SU-DHL-6 (cell line): ENCODE measurements around the gene PILRB.

Source experiments
- H2AFZ ChIP-seq: fragments of 200-600 bp; sonication (generic); 2 replicates; pipeline ENCODE4 v1.6.1; 2014; ENCODE audit warnings: low read depth, mild to moderate bottlenecking, moderate library complexity, mixed read lengths, antibody characterized with exemption, low read length; ENCODE audit not compliant: severe bottlenecking
- H3F3A ChIP-seq: fragments of 200-600 bp; shearing (Covaris generic); 2 replicates; pipeline ENCODE4 v1.6.0; 2016; ENCODE audit warnings: antibody characterized with exemption, mild to moderate bottlenecking; ENCODE audit not compliant: insufficient read depth
- H3K27ac ChIP-seq: fragments of 200-600 bp; sonication (generic); 2 replicates; pipeline ENCODE4 v1.5.1; 2016; ENCODE audit warnings: low read depth, mild to moderate bottlenecking, low read length, moderate library complexity, mixed read lengths
- H3K27me3 ChIP-seq: fragments of 200-600 bp; sonication (generic), shearing (Covaris generic); 2 replicates; pipeline ENCODE4 v1.6.0; 2014; ENCODE audit warnings: mild to moderate bottlenecking, low read length
- H3K36me3 ChIP-seq: fragments of 200-600 bp; sonication (generic); 2 replicates; pipeline ENCODE4 v1.6.1; 2014; ENCODE audit warnings: mild to moderate bottlenecking, low read length, mixed read lengths
- H3K4me2 ChIP-seq: fragments of 300-600, 200-600 bp; shearing (Covaris generic), sonication (generic); 2 replicates; pipeline ENCODE4 v1.6.0; 2014; ENCODE audit warnings: low read length, low read depth, mild to moderate bottlenecking; ENCODE audit not compliant: poor library complexity, severe bottlenecking
- H3K4me3 ChIP-seq: fragments of 200-600 bp; sonication (generic); 2 replicates; pipeline ENCODE4 v1.5.1; 2014; ENCODE audit warnings: antibody characterized with exemption, low read length, mild to moderate bottlenecking, mixed read lengths; ENCODE audit not compliant: insufficient read depth, poor library complexity, severe bottlenecking
- H3K79me2 ChIP-seq: fragments of 200-600 bp; sonication (generic); 2 replicates; pipeline ENCODE4 v1.6.1; 2014; ENCODE audit warnings: mild to moderate bottlenecking, low read length, moderate library complexity; ENCODE audit not compliant: insufficient read depth
- H3K9ac ChIP-seq: fragments of 200-600 bp; sonication (generic); 2 replicates; pipeline ENCODE4 v1.7.0; 2014; ENCODE audit warnings: mild to moderate bottlenecking, low read length
- H3K9me2 ChIP-seq: fragments of 200-600 bp; sonication (generic); replicated peaks from 2 replicates; pipeline ENCODE4 v1.6.1; 2014; ENCODE audit warnings: low read length; ENCODE audit not compliant: insufficient read depth
- H3K9me3 ChIP-seq: fragments of 200-600 bp; sonication (generic); 2 replicates; pipeline ENCODE4 v1.6.1; 2014; ENCODE audit warnings: low read length, mixed read lengths; ENCODE audit not compliant: insufficient read depth
- H4K20me1 ChIP-seq: fragments of 200-600 bp; sonication (generic); 2 replicates; pipeline ENCODE4 v1.6.1; 2014; ENCODE audit warnings: low read depth, mild to moderate bottlenecking, antibody characterized with exemption, low read length, moderate library complexity, mixed read lengths
- EZH2phosphoT487 ChIP-seq: fragments of 200-600 bp; sonication (generic), shearing (Covaris generic); conservative IDR thresholded peaks from 2 replicates; pipeline ENCODE4 v1.6.1; 2018; ENCODE audit warnings: mild to moderate bottlenecking, antibody characterized with exemption, low read length, moderate library complexity, mixed read lengths
- TF ChIP-seq, protein P1 (sequence below): fragments of 200-600 bp; sonication (generic); IDR thresholded peaks from one replicate; pipeline ENCODE4 v1.5.1; 2017; ENCODE audit warnings: antibody characterized with exemption, mild to moderate bottlenecking, low read length, moderate library complexity; ENCODE audit not compliant: insufficient read depth, poor library complexity, severe bottlenecking

PILRB gene

GRCh38 chr7:100394077-100394476 is 36.2 kb downstream of the PILRB start:
- no peak overlapping the region for H3K9ac ChIP-seq
- TF ChIP-seq, protein P1, sequence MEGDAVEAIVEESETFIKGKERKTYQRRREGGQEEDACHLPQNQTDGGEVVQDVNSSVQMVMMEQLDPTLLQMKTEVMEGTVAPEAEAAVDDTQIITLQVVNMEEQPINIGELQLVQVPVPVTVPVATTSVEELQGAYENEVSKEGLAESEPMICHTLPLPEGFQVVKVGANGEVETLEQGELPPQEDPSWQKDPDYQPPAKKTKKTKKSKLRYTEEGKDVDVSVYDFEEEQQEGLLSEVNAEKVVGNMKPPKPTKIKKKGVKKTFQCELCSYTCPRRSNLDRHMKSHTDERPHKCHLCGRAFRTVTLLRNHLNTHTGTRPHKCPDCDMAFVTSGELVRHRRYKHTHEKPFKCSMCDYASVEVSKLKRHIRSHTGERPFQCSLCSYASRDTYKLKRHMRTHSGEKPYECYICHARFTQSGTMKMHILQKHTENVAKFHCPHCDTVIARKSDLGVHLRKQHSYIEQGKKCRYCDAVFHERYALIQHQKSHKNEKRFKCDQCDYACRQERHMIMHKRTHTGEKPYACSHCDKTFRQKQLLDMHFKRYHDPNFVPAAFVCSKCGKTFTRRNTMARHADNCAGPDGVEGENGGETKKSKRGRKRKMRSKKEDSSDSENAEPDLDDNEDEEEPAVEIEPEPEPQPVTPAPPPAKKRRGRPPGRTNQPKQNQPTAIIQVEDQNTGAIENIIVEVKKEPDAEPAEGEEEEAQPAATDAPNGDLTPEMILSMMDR = no peak
- TF ChIP-seq EZH2phosphoT487 = no peak
- no peaks in the 10 kb centered on the region for H3K27me3 ChIP-seq

GRCh38 chr7:100396421-100396982 is 38.6 kb downstream of the PILRB start:
- Histone ChIP-seq H3K9me2 (no peaks in the 10 kb centered on the region), H3K27ac (no peak overlapping the region), H3K9me3 (no peaks in the 10 kb centered on the region), H4K20me1 (no peaks in the 10 kb centered on the region), H3K36me3 (no peaks in the 10 kb centered on the region), H2AFZ (no peak overlapping the region), H3K4me3 (no peak overlapping the region), H3K27me3 (no peaks in the 10 kb centered on the region), H3F3A (no peaks in the 10 kb centered on the region), H3K9ac (no peak overlapping the region; the same call in 1 of the 2 replicates), H3K79me2 (no peaks in the 10 kb centered on the region), H3K4me2 (peak overlapping the region; percentile 25)
- TF ChIP-seq, protein P1 = no peak
- no peak for TF ChIP-seq EZH2phosphoT487

More at GRCh38 chr7:100394077-100394476, 36.2 kb downstream of the PILRB start:
- Histone ChIP-seq H3K9me2 (no peaks in the 10 kb centered on the region), H2AFZ (no peak overlapping the region), H3F3A (no peaks in the 10 kb centered on the region), H3K4me2 (no peak overlapping the region), H3K36me3 (no peaks in the 10 kb centered on the region), H3K9me3 (no peaks in the 10 kb centered on the region), H3K79me2 (no peaks in the 10 kb centered on the region), H3K4me3 (no peak overlapping the region), H4K20me1 (no peaks in the 10 kb centered on the region), H3K27ac (no peak overlapping the region)

DNA sequence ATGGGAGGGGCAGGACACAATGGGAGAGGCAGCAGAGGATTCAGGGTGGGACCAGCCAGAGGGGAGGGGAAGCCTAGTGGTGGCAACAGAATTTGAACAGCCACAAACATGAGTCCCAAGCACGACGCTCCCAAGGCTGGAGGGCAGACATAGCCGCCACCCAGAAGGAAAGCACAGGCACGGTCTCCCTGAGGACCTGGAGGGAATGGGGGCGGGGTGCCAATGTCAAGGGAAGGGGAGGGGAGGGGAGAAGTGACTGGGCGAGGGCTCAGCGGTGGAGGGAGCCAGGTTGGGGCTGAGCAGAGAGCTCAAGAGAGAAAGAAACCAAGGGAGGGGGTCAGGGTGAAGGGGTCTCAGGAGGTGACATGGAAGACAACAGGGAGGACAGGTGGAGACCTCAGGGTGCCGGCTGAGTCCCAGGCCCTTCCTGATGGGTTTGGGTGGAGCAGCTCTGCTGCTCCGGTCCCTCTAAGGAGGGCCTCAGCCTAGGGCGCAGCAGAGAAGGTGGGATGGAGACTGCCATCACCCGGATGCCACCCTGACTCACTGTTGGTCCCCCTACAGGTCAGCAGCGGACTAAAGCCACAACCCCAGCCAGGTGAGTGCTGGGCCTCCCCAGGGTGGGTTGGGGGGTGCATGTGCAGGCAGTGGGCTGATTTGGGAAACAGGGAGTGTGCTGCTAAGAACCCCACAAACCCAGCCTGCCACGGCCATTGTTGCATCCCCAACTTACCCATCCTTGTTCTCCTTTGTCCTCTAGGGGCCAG is 39.6 kb downstream of the PILRB start:
- H3K9ac ChIP-seq = no peak overlapping the region
- no peaks in the 10 kb centered on the region for H3K36me3 ChIP-seq
- H3K9me2 ChIP-seq = no peaks in the 10 kb centered on the region
- H3K4me2 ChIP-seq = no peak overlapping the region
- H2AFZ ChIP-seq = no peak overlapping the region
- no peaks in the 10 kb centered on the region for H3F3A ChIP-seq
- no peaks in the 10 kb centered on the region for H3K79me2 ChIP-seq
- H3K27ac ChIP-seq = no peak overlapping the region
- H4K20me1 ChIP-seq = no peaks in the 10 kb centered on the region
- H3K27me3 ChIP-seq = no peaks in the 10 kb centered on the region
- no peaks in the 10 kb centered on the region for H3K9me3 ChIP-seq
- H3K4me3 ChIP-seq = no peak overlapping the region
- TF ChIP-seq, protein P1 = no peak
- no peak for TF ChIP-seq EZH2phosphoT487
